Amygdala (tissue), 56 donors: ENCODE measurements around the gene MUC5B.

Source experiments
- DNase-seq, 56 donors: peaks; one replicate each; lab custom pipeline; 2025; lab: John Stamatoyannopoulos, UW

The MUC5B gene

DNA sequence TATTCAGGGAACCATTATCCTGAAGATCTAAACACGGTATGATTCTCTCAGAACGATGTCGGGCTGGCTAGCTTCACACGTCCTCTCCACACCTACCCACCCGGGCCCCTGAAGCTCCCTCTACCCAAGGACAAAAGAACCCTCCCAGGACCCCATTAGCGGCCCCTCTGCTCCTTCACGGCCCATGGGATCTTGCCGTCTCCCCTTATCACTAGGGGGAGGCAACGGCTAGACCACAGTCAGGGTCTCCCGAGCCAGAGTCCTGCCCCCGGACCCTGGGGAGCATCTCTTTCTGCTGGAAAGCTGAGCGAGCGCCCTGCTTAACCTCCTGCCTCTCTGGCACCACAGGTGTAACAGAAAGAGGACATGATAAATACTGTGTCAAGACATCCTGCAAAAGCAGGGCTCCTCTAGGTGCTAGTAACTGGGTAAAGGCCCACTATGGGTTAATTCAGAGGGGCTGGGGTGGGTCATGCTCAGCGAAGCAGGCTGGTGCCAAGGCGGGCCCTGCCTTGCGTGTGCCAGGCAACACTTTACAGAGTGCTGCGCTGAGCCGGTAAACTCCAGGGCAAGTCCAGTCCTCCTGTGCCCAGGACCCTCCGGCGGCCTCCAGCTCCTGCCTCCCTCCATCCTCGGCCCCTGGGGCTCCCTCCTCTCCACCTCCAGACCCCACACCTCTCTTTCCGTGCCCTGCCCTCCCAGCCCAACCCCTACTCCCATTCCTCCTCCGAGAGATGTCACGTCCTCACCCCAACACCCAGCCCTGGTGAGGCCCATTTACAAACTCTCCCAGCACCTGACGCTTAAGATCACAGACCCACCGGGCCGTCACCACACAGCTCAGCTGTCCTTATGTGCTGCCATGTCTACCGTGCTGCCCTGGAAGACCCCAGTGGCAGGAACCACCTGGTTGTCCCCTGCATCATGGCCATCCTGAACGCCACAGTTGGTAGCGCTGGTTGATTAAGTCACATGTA, 83.6 kb downstream of the MUC5B start:
- no peak for DNase-seq

DNA sequence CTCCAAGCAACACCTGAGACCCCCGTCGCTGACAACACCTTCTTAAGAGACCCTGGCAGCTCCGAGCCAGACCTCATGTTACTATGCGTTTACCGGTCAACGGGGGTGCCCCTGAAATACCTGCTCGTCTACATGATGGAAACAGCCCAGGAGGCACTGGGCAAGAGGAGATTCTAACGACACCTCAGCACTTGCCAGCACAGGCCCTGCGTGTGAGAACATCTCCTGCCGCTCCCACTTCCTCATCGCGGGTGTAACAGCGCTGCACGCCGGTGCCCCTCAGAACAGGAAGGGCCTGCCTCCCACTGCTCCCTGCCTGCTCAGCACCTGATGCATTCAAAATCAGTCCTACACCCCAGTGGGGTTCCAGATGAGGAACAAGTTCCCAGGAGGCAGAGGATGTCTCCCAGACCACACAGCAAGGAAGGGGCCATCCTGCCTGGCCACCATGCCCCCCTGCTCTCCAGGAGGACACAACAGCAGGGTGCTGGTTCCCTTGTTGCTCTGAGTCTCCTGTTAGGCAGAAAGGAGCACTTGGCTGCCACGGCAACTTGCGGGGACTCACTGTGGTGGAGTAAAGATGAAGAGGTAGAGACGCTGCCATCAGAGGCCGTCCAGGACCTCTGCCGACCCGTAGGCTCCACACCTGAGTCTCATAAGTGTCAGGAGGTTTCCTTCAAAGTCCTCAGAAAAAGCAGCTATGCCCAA, 84.5 kb downstream of the MUC5B start:
- no peak for DNase-seq

DNA sequence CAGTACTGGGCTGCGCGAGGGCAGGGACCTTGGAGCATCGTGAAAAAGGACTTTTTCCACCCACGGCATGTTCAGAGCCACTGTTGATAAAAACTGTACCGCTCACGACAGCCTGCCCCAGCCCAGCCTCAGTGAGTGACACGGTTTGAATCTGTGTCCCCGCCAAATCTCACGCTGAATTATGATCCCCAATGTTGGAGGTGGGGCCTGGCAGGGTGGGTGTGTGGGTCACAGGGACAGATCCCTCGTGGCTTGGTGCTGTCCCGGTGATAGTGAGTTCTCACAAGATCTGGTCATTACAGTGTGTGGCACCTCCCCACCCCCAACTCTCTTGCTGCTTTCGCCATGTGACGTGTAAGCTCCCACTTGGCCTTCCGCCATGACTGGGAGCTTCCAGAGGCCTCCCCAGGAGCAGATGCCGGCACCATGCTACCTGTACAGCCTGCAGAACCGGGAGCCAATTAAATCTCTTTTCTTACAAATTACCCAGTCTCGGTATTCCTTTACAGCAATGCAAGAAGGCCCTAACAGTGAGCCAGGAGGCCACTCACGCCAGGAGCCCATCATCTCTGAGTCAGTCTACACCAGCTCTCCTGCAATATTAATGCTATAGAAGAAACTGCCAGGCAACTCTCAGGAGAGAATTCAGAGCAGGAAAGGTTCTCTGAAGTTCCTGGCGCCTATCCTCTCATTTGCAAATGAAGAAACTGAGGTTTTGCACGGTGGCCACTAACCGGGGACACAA, 85.3 kb downstream of the MUC5B start:
- DNase-seq = no peak

DNA sequence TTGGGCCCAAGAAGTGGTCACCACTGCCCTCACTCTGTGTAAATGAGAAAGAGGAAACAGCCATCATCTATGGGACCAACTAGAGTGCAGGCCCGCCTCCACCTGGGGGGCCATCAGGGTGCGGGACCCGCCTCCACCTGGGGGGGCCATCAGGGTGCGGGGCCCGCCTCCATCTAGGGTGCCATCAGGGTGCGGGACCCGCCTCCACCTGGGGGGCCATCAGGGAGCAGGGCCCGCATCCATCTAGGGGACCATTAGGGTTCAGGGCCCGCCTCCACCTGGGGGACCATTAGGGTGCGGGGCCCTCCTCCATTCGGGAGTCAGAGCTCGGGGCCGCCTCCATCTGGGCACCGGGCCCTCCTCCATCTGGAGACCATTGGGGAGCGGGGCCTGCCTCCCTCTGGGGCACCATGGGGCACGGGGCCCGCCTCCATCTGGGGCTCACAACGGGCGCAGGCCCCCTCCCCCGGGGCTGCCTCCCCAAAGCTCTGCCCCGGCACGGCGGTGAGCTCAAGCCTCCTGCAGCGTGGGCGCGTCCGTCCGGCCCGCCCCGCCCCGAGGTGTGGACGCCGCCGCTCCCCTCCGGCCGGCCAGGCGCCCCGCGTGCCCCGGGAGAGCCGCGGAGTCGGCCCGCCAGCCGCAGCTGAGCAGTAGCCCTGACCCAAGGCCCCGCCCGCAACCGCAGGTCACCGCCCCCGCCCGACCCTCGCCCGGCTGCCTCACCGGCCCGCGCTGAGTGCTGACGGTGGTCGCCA, 86.1 kb downstream of the MUC5B start:
- DNase-seq = no peak

DNA sequence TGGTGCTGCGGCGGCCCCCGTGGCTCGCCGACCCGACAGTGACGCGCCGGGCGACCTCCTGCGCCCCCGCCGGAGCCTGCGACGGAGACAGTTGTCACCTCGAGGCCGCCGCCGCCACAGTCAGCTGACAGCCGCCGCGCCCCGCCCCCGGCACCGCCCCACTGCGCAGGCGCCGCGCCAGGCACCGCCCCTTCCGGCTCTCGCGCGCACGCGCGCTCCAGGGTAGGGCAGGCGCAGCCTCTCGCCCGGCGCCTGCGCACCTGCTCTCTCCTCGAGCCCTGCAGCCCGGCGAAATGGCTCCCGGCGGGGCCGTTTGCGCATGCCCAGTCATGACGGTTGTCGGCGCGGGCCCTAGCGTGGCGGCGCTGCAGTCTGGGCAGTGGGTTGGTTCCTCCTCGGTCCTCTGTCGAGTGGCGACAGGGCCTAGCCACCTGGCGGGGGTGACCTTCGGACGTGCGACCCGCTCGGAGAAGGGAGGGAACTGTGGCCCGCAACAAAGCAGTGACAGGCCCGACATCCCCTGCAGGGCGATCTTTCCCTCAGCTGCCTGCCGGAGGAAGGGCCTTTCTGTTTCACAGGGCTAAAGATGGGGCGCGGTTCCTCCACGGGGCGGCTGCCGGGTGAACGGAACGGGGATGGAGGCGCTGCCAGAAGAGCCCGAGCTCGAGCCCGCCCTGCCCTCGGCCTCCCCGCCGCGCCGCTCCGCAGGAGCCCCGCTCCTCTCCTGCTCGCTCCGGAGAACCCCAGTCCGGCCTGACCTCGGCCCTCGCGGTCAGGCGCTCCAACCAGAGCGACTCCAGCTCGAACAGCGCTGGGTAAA, 86.8 kb downstream of the MUC5B start, which contains the start of gene TOLLIP:
Gene TOLLIP (minus strand): TSS at position 135 of the 820 bp plus-strand sequence. CDS start 134 bp downstream, at position 1.
- DNase-seq = peak; percentile 48 to 99 (median 91)

DNA sequence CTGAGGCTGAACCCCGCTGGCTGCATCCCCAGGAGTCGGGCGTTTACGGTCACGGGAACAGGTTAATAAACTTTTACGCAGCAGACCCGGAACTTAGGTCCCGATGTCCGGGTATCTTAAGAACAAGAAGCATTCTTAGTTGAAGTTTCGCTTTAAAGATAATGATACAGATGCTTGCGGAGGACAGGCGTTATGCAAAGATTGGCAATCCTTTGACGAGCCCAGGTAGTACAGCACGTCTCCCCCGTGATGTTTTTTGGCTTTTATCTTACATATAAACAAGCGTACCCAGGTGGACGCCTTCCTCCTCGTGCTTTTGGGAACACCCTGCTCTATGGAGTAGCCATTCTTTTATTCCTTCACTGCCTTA, 87.4 kb downstream of the MUC5B start:
- no peak for DNase-seq

DNA sequence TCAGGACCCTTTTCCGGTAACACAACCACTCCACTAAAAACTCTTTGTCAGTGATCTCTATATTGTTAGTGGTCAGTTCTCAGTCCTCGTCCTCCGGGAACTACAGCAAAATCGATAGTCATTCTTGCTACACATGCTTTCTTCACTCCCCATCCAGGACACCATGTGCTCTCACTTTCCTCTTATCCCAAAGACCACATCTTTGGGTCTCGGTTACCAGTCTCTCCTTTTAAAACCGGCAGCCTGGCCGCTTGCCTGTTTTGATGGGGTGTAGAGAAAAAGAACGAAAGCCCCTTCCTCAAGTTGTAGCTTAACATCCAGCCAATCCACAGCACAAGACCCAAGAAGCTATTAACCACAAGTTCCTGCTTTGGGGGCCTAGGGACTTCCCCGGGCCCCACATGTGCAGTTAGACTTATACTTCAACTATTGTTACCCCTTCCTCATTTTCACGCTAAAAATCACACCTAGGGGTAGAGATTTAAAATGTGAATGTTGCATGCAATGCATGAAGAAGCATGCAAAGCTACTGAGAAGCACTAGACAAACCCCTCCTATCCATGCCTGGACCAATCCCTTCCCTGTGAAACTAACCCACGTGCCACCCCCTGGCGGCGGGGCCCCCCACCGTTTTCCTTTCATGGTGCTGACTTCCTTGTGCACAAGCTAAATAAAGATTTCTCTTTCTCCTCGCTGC, 88.1 kb downstream of the MUC5B start:
- DNase-seq = no peak
